ENCODE results near the gene SRL. TPM values are rescaled to one million over a fixed set of nuclear protein-coding genes. Genes with fewer than 3 reads are reported as not detected.

Gene SRL
- total RNA-seq, 1 experiment from 2014 or later, result not detected

DNA sequence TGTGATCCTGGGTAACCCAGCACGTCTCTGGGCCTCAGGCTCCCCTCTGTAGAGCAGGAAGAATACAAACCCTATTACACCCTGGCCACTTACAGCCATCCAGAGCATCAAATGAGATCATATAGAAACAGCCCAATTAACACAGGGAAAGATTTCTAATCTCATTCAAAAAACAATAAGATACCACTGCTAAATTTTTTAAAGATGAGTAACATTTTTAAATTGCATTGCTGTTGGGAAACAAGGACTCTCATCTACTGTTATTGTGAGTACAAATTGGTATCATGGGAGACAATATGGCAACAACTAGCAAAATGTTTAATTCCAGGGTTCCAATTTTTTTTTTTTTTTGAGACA lies 41.1 kb downstream of the SRL start:
- Histone ChIP-seq H3K27me3 (ENCODE audit: low read length) (no peaks in the 10 kb centered on the region), H3K9ac (ENCODE audit: low read length) (no peak overlapping the region), H3F3A (ENCODE audit: low read length, unreplicated experiment) (no peaks in the 10 kb centered on the region), H2AFZ (ENCODE audit: low read length) (no peak overlapping the region), H3K4me1 (ENCODE audit: insufficient read depth, low read length) (no peaks in the 10 kb centered on the region), H3K4me2 (ENCODE audit: low read length) (no peak overlapping the region), H3K36me3 (ENCODE audit: low read depth, low read length) (no peaks in the 10 kb centered on the region), H3K9me3 (ENCODE audit: low read length) (no peaks in the 10 kb centered on the region), H3K4me3 (ENCODE audit: low read length) (no peak overlapping the region), H3K27ac (ENCODE audit: low read length) (no peak overlapping the region), H3K79me2 (ENCODE audit: low read length) (no peaks in the 10 kb centered on the region), H3K9me2 (replicated peaks; ENCODE audit: low read length) (no peaks in the 10 kb centered on the region), H4K20me1 (ENCODE audit: low read length) (no peaks in the 10 kb centered on the region)
- no peak; the same call in 1 of the 2 replicates for ATAC-seq
- ChIA-PET CTCF (interaction anchor here (0.5 to 1.2 kb wide), 6 partner anchors 38 to 130 kb away, joined by 3 to 32 read pairs (median 4); no protein-coding TSS in a partner anchor), POLR2A (ENCODE audit: unreplicated experiment) (interaction anchor here (1.0 kb wide), 1 partner anchor 52 kb away, joined by 3 read pairs; no protein-coding TSS in a partner anchor)
- no peak for TF ChIP-seq CTCF (conservative IDR thresholded peaks at IDR 0.05; ENCODE audit: low read depth, low read length)
- TF ChIP-seq EZH2phosphoT487 (IDR thresholded peaks at IDR 0.05; ENCODE audit: borderline replicate concordance, low read length), result no peak
- TF ChIP-seq EZH2 (IDR thresholded peaks at IDR 0.05; ENCODE audit: low read length, unreplicated experiment), result no peak
- DNase-seq, result no peak
- intact Hi-C loops (cut with micrococcal nuclease), result no loop called here
- BruUV-seq (replicated peaks), result no TSS peak

- H2AFZ ChIP-seq (ENCODE audit: low read length), result peak overlapping the region; percentile 81
- peak overlapping the region; percentile 56 for H3K4me2 ChIP-seq (ENCODE audit: low read length)
- no peaks in the 10 kb centered on the region for H3K4me1 ChIP-seq (ENCODE audit: insufficient read depth, low read length)
- H3K9me2 ChIP-seq (replicated peaks; ENCODE audit: low read length), result no peaks in the 10 kb centered on the region
- BruUV-seq (replicated peaks), result no TSS peak
- no peaks in the 10 kb centered on the region for H3K9me3 ChIP-seq (ENCODE audit: low read length)
- DNase-seq (peak; percentile 69), ATAC-seq (peak; percentile 91)
- no peak overlapping the region for H3K27ac ChIP-seq (ENCODE audit: low read length)
- ChIA-PET POLR2A (ENCODE audit: unreplicated experiment) (interaction anchor here (1.0 kb wide), 1 partner anchor 53 kb away, joined by 3 read pairs; no protein-coding TSS in a partner anchor), CTCF (interaction anchor here (0.5 to 1.2 kb wide), 6 partner anchors 38 to 130 kb away, joined by 3 to 32 read pairs (median 4); no protein-coding TSS in a partner anchor)
- H3F3A ChIP-seq (ENCODE audit: low read length, unreplicated experiment), result no peaks in the 10 kb centered on the region
- H3K27me3 ChIP-seq (ENCODE audit: low read length), result no peaks in the 10 kb centered on the region
- TF ChIP-seq CTCF (conservative IDR thresholded peaks at IDR 0.05; ENCODE audit: low read depth, low read length), result peak; percentile 71
- TF ChIP-seq EZH2phosphoT487 (IDR thresholded peaks at IDR 0.05; ENCODE audit: borderline replicate concordance, low read length), result no peak
- H3K4me3 ChIP-seq (ENCODE audit: low read length), result no peak overlapping the region
- intact Hi-C loops (cut with micrococcal nuclease), result no loop called here
- H3K79me2 ChIP-seq (ENCODE audit: low read length), result no peaks in the 10 kb centered on the region
- no peaks in the 10 kb centered on the region for H3K36me3 ChIP-seq (ENCODE audit: low read depth, low read length)
- H4K20me1 ChIP-seq (ENCODE audit: low read length), result no peaks in the 10 kb centered on the region
- no peak overlapping the region for H3K9ac ChIP-seq (ENCODE audit: low read length)
These were observed 41.7 kb downstream of the SRL start for GRCh38 chr16:4200000-4200780.

- H3K79me2 ChIP-seq (ENCODE audit: low read length), result no peaks in the 10 kb centered on the region
- no peaks in the 10 kb centered on the region for H3F3A ChIP-seq (ENCODE audit: low read length, unreplicated experiment)
- no peak overlapping the region for H2AFZ ChIP-seq (ENCODE audit: low read length)
- POLR2A ChIA-PET (ENCODE audit: unreplicated experiment), result no interaction called here
- ATAC-seq (no peak), DNase-seq (no peak)
- H3K4me3 ChIP-seq (ENCODE audit: low read length), result no peak overlapping the region
- no peak overlapping the region for H3K4me2 ChIP-seq (ENCODE audit: low read length)
- no TSS peak for BruUV-seq (replicated peaks)
- intact Hi-C loops (cut with micrococcal nuclease), result no loop called here
- H3K9me3 ChIP-seq (ENCODE audit: low read length), result no peaks in the 10 kb centered on the region
- no peaks in the 10 kb centered on the region for H3K9me2 ChIP-seq (replicated peaks; ENCODE audit: low read length)
- H4K20me1 ChIP-seq (ENCODE audit: low read length), result no peaks in the 10 kb centered on the region
- H3K36me3 ChIP-seq (ENCODE audit: low read depth, low read length), result no peaks in the 10 kb centered on the region
- H3K27me3 ChIP-seq (ENCODE audit: low read length), result no peaks in the 10 kb centered on the region
- H3K27ac ChIP-seq (ENCODE audit: low read length), result no peak overlapping the region
- TF ChIP-seq EZH2 (IDR thresholded peaks at IDR 0.05; ENCODE audit: low read length, unreplicated experiment), result no peak
- no peak for TF ChIP-seq EZH2phosphoT487 (IDR thresholded peaks at IDR 0.05; ENCODE audit: borderline replicate concordance, low read length)
- no peak for TF ChIP-seq CTCF (conservative IDR thresholded peaks at IDR 0.05; ENCODE audit: low read depth, low read length)
- no peaks in the 10 kb centered on the region for H3K4me1 ChIP-seq (ENCODE audit: insufficient read depth, low read length)
- H3K9ac ChIP-seq (ENCODE audit: low read length), result no peak overlapping the region
- CTCF ChIA-PET, result interaction anchor here (0.6 to 0.7 kb wide), 2 partner anchors 8 to 50 kb away, joined by 4 to 5 read pairs; no protein-coding TSS in a partner anchor
These were observed 43.1 kb downstream of the SRL start for GRCh38 chr16:4198816-4199215.

All from PC-3 (cell line).